ENCODE data around the gene SOWAHC. TPM values are rescaled to one million over a fixed set of nuclear protein-coding genes. Genes with fewer than 3 reads are reported as not detected.

The SOWAHC gene
- total and polyA plus RNA-seq, 2 of the 13 experiments (the other 11 are each of a cell fraction or from before 2014, with no cell fraction given), result 21.2 to 22.5 TPM

GRCh38 chr2:109632158-109632789 lies 18.1 kb downstream of the SOWAHC start (continued):
- TF ChIP-seq RNF2 (conservative IDR thresholded peaks at IDR 0.05; ENCODE audit: low read depth) (no peak), MAX (IDR thresholded peaks at IDR 0.05) (peak; percentile 76), HNRNPH1 (optimal IDR thresholded peaks at IDR 0.05; ENCODE audit: low read depth, low read length) (no peak), NFYC (CRISPR knock-in tag; IDR thresholded peaks at IDR 0.05) (no peak), ZNF343 (CRISPR knock-in tag; IDR thresholded peaks at IDR 0.05) (0 out of 2 replicates have a peak, but pooled peaks have one; percentile 40), ZNF550 (CRISPR knock-in tag; IDR thresholded peaks at IDR 0.05; ENCODE audit: borderline replicate concordance) (no peak), SOX13 (IDR thresholded peaks at IDR 0.05) (no peak), SOX13 (CRISPR knock-in tag; conservative IDR thresholded peaks at IDR 0.05 in 1 of 2, IDR thresholded peaks at IDR 0.05 in 1 of 2) (peak in 1 of 2 experiments; percentile 82; a peak in 2 of 4 replicates), ZFP82 (CRISPR knock-in tag; IDR thresholded peaks at IDR 0.05; ENCODE audit: borderline replicate concordance) (no peak), ZNF629 (CRISPR knock-in tag; conservative IDR thresholded peaks at IDR 0.05) (peak; percentile 68), ZNF160 (CRISPR knock-in tag; IDR thresholded peaks at IDR 0.05) (0 out of 2 replicates have a peak, but pooled peaks have one; percentile 46), KLF12 (CRISPR knock-in tag; IDR thresholded peaks at IDR 0.05; ENCODE audit: borderline replicate concordance) (no peak), KDM3A (CRISPR knock-in tag; IDR thresholded peaks at IDR 0.05; ENCODE audit: low read depth) (peak; percentile 66), NFKBIZ (CRISPR knock-in tag; IDR thresholded peaks at IDR 0.05) (peak; percentile 84), ZNF430 (CRISPR knock-in tag; IDR thresholded peaks at IDR 0.05) (peak; percentile 85), ZNF614 (CRISPR knock-in tag; IDR thresholded peaks at IDR 0.05; ENCODE audit: borderline replicate concordance) (peak; percentile 96), ZNF878 (CRISPR knock-in tag; IDR thresholded peaks at IDR 0.05) (no peak; the same call in 1 of the 2 replicates), JUND (CRISPR knock-in tag; IDR thresholded peaks at IDR 0.05) (peak; percentile 26; the same call in 1 of the 2 replicates), POGZ (CRISPR knock-in tag; IDR thresholded peaks at IDR 0.05) (peak; percentile 75), ZSCAN30 (CRISPR knock-in tag; IDR thresholded peaks at IDR 0.05) (0 out of 2 replicates have a peak, but pooled peaks have one; percentile 26), FOXA3 (CRISPR knock-in tag; IDR thresholded peaks at IDR 0.05) (peak; percentile 80), SRSF4 (IDR thresholded peaks at IDR 0.05; ENCODE audit: low read depth, low read length, poor library complexity, severe bottlenecking) (no peak), ZNF432 (CRISPR knock-in tag; IDR thresholded peaks at IDR 0.05; ENCODE audit: borderline replicate concordance) (no peak), ZNF619 (CRISPR knock-in tag; IDR thresholded peaks at IDR 0.05) (no peak), ZMYM2 (CRISPR knock-in tag; IDR thresholded peaks at IDR 0.05) (peak; percentile 99)
- TF ChIP-seq, protein P1, sequence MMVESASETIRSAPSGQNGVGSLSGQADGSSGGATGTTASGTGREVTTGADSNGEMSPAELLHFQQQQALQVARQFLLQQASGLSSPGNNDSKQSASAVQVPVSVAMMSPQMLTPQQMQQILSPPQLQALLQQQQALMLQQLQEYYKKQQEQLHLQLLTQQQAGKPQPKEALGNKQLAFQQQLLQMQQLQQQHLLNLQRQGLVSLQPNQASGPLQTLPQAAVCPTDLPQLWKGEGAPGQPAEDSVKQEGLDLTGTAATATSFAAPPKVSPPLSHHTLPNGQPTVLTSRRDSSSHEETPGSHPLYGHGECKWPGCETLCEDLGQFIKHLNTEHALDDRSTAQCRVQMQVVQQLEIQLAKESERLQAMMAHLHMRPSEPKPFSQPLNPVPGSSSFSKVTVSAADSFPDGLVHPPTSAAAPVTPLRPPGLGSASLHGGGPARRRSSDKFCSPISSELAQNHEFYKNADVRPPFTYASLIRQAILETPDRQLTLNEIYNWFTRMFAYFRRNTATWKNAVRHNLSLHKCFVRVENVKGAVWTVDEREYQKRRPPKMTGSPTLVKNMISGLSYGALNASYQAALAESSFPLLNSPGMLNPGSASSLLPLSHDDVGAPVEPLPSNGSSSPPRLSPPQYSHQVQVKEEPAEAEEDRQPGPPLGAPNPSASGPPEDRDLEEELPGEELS (CRISPR knock-in tag; IDR thresholded peaks at IDR 0.05), result peak; percentile 76; the same call in 1 of the 2 replicates
- TF ChIP-seq, protein P2, sequence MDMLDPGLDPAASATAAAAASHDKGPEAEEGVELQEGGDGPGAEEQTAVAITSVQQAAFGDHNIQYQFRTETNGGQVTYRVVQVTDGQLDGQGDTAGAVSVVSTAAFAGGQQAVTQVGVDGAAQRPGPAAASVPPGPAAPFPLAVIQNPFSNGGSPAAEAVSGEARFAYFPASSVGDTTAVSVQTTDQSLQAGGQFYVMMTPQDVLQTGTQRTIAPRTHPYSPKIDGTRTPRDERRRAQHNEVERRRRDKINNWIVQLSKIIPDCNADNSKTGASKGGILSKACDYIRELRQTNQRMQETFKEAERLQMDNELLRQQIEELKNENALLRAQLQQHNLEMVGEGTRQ (IDR thresholded peaks at IDR 0.05; ENCODE audit: low read depth, low read length), result no peak
- TF ChIP-seq, protein P2 (CRISPR knock-in tag; IDR thresholded peaks at IDR 0.05; ENCODE audit: borderline replicate concordance), result no peak
